HFF-Myc (cell line): Measurements from ENCODE around the gene ABHD17B.

Experiments
- DNase-seq: peaks from one replicate; pipeline ENCODE4 v3.0.0-alpha.2; 2011; ENCODE audit warnings: low read depth; ENCODE audit errors: extremely low read depth
- H3K4me3 ChIP-seq: replicated peaks from 2 replicates; pipeline ENCODE4 v1.5.1; 2011; ENCODE audit warnings: low read depth, mild to moderate bottlenecking, control low read depth, low read length
- TF ChIP-seq, protein P1 (sequence below): IDR thresholded peaks from 2 replicates; pipeline ENCODE4 v1.5.1; 2012; ENCODE audit warnings: mild to moderate bottlenecking, low read depth, low read length, control low read depth; ENCODE audit errors: missing control alignments

ABHD17B gene

DNA sequence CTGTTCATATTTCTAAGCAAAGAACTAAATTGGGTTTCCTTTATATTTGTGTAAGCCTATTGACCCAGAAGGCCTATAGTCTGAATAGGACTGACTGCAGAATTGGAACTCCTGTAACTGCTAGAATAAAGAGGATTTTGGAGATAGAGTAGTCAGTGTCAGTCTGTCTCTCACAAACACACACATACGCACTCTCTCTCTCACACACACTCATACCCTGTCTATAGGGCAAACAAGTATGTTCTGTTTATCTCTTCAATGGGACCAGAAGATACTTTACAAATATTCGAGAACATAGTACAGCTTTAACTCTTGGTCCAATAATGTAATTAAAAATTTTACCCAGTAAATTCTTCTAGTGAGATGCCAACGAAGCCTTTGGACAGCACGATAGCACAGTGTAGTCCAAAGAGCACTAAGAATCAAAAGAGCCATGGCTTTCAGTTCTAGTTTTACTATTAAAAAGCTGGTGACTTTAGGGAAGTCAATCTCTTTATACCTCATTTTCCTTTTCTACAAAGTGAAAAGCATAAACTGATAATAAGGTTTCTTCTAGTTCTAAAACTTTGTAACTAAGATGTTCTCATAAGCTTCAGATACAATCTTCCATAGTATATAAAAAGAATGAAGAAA, 19.3 kb downstream of the ABHD17B start:
- TF ChIP-seq, protein P1, sequence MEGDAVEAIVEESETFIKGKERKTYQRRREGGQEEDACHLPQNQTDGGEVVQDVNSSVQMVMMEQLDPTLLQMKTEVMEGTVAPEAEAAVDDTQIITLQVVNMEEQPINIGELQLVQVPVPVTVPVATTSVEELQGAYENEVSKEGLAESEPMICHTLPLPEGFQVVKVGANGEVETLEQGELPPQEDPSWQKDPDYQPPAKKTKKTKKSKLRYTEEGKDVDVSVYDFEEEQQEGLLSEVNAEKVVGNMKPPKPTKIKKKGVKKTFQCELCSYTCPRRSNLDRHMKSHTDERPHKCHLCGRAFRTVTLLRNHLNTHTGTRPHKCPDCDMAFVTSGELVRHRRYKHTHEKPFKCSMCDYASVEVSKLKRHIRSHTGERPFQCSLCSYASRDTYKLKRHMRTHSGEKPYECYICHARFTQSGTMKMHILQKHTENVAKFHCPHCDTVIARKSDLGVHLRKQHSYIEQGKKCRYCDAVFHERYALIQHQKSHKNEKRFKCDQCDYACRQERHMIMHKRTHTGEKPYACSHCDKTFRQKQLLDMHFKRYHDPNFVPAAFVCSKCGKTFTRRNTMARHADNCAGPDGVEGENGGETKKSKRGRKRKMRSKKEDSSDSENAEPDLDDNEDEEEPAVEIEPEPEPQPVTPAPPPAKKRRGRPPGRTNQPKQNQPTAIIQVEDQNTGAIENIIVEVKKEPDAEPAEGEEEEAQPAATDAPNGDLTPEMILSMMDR: no peak
- DNase-seq: no peak
- H3K4me3 ChIP-seq: no peak overlapping the region

DNA sequence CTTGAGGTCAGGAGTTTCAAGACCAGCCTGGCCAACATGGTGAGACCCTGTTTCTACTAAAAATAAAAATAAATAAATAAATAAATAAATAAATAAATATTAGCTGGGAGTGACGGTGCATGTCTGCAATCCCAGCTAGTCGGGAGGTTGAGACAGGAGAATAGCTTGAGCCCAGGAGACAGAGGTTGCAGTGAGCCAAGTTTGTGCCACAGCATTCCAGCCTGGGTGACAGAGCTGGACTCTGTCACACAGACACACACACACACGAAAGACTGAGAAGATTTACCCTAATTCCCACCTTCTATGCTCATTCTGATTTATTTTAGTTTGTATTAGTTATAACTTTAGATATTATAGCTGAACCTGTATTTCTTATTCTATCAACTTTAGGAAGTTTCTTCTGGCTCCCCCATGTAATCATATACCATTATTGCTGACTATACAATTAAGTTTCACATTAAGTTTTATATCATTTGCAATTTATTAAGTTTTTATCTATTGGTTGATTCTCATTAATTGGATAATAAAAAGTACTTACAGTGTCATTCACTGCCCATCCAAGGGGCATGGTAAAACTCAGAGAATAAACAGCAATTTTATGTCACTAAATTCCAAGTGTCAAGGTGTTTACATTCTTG, 20.8 kb downstream of the ABHD17B start:
- DNase-seq: no peak
- no peak overlapping the region for H3K4me3 ChIP-seq
- TF ChIP-seq, protein P1: no peak

GRCh38 chr9:71887362-71887761, 23.6 kb downstream of the ABHD17B start:
- no peak overlapping the region for H3K4me3 ChIP-seq
- TF ChIP-seq, protein P1: no peak
- no peak for DNase-seq

DNA sequence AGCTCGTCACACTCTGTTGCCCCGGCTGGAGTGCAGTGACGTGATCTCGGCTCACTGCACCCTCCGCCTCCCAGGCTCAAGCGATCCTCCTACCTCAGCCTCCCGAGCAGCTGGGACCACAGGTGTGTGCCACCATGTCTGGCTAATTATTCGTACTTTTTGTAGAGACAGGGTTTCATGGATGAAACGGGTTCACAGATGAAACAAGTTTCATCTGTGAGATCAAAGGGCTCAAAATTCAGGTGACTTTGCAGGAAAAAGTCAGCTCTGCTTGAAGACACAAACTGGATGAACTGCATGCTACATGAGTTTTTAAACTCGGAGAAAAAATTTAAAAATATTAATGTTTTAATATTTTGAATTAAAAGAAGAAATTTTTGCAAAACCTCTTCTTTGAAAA, 24.5 kb downstream of the ABHD17B start:
- no peak overlapping the region for H3K4me3 ChIP-seq
- no peak for DNase-seq
- TF ChIP-seq, protein P1: no peak

DNA sequence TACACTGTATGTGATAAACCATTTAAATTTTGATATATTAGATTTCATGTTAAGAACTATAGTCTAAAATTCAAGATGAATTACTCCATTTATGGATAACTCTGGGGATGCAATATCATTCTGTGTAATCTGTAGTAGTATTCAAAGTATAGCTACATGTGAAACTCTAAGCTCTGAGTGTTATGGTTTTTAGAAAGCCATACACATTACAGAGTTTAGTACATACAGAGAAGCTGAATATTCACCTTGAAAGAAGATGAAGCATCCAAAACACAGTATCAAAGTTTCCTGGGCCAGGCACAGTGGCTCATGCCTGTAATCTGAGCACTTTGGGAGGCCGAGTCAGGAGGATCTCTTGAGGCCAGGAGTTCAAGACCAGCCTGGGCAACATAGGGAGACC, 25.0 kb downstream of the ABHD17B start:
- TF ChIP-seq, protein P1: no peak
- DNase-seq: no peak
- no peak overlapping the region for H3K4me3 ChIP-seq

DNA sequence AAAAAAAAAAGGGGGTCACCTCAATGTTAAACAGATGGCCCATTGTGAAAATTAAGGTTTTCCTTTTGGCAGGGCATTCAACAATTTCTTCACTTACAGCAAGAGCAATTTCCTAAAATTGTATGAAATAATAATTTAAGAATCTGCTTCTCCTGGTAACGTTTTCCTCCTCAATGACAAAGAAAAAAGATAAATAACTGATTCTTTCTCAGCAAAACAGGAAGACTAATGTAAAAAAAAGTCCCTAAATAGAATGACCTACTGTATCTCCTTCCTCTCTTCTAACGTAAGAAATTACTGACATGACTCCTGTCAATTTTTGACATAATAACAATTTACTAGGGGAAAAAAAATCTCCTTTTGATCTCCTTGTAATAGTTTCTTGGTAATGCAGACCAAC, 25.5 kb downstream of the ABHD17B start:
- no peak for DNase-seq
- H3K4me3 ChIP-seq: no peak overlapping the region
- TF ChIP-seq, protein P1: no peak
